ENCODE measurements around the gene GNB1. TPM values are rescaled to one million over a fixed set of nuclear protein-coding genes. Genes with fewer than 3 reads are reported as not detected.
A peak's percentile ranks its signal among the peaks of the same experiment; 100 is the strongest.

GNB1 gene
- total and polyA plus RNA-seq, 9 of the 15 experiments (the other 6 are each of a cell fraction or from before 2014, with no cell fraction given), result 34.3 to 388 (median 114) TPM

- intact Hi-C loops (cut with micrococcal nuclease), result no loop called here
- WGBS (ENCODE audit: insufficient coverage, low coverage, missing lambda C conversion rate), result 91% methylated on average over 5 of the region's 5 CpGs
- CTCF ChIA-PET (ENCODE audit: low intra/inter-chr PET ratio), result no interaction called here
- TF ChIP-seq PHF21A (IDR thresholded peaks at IDR 0.05; ENCODE audit: borderline replicate concordance, low read depth) (no peak), MYNN (IDR thresholded peaks at IDR 0.05) (no peak), MYNN (CRISPR knock-in tag; IDR thresholded peaks at IDR 0.05) (no peak), CTCF (IDR thresholded peaks at IDR 0.05 in 2 of 3, conservative IDR thresholded peaks at IDR 0.05 in 1 of 3; ENCODE audit: insufficient read depth in 2 of 3, low read depth in 1 of 3, low read length in 3 of 3) (peak; percentile 50 to 57 (median 54)), MAZ (CRISPR knock-in tag; conservative IDR thresholded peaks at IDR 0.05 in 1 of 2, IDR thresholded peaks at IDR 0.05 in 1 of 2) (0 out of 4 replicates have a peak, but pooled peaks of 1 of the 2 experiments have one; percentile 18), RBM39 (optimal IDR thresholded peaks at IDR 0.05; ENCODE audit: low read depth, low read length) (no peak), REST (IDR thresholded peaks at IDR 0.05; ENCODE audit: borderline replicate concordance) (peak; percentile 12; the same call in 1 of the 2 replicates), REST (CRISPR knock-in tag; IDR thresholded peaks at IDR 0.05; ENCODE audit: low read depth) (no peak), ZNF740 (CRISPR knock-in tag; IDR thresholded peaks at IDR 0.05) (no peak), ZNF740 (tag; IDR thresholded peaks at IDR 0.05) (no peak), ZNF655 (CRISPR knock-in tag; IDR thresholded peaks at IDR 0.05) (no peak)
Measured at GRCh38 chr1:1796466-1796865, 94.4 kb downstream of the GNB1 start.

More at GRCh38 chr1:1796466-1796865, 94.4 kb downstream of the GNB1 start:
- no peaks in the 10 kb centered on the region for H3K27me3 ChIP-seq (ENCODE audit: control insufficient read depth in 2 of 2, insufficient read depth in 2 of 2, low read length in 2 of 2)
- H3K36me3 ChIP-seq (ENCODE audit: control insufficient read depth, insufficient read depth, low read length), result peaks cover 94% of the 10 kb centered on the region
- DNase-seq (ENCODE audit: extremely low read depth in 1 of 4, low spot score in 3 of 4) (peak in 2 of 4 experiments; percentile 25 to 48), ATAC-seq (peak; percentile 83), FAIRE-seq (no peak)
- in situ Hi-C loops (cut with MboI), result no loop called here
- H4K20me1 ChIP-seq (replicated peaks; ENCODE audit: control insufficient read depth, insufficient read depth, low read length), result no peaks in the 10 kb centered on the region
- peak overlapping the region in 1 of 2 experiments; percentile 28; a peak in 1 of 4 replicates for H3K9ac ChIP-seq (ENCODE audit: insufficient read depth in 1 of 2, low read depth in 2 of 2, low read length in 2 of 2)
- BruUV-seq (replicated peaks), result no TSS peak
- POLR2A ChIA-PET, result no interaction called here
- H3K9me1 ChIP-seq (ENCODE audit: control insufficient read depth, insufficient read depth, low read length), result peaks cover 4% of the 10 kb centered on the region
- peaks cover 5% of the 10 kb centered on the region; the same call in 1 of the 3 replicates for H3K79me2 ChIP-seq (ENCODE audit: control insufficient read depth, insufficient read depth, low read length)
- peaks cover 0 to 3% of the 10 kb centered on the region in 2 experiments; a peak in 1 of 5 replicates for H3K4me1 ChIP-seq (replicated peaks in 1 of 2; ENCODE audit: control insufficient read depth in 2 of 2, insufficient read depth in 2 of 2, low read length in 2 of 2)
- H2AFZ ChIP-seq (ENCODE audit: low read depth, low read length), result no peak overlapping the region
- no peaks in the 10 kb centered on the region for H3K9me3 ChIP-seq (replicated peaks; ENCODE audit: control insufficient read depth, insufficient read depth, low read depth, low read length)
- H3K4me3 ChIP-seq, result no peak overlapping the region
- no peak overlapping the region for H3K27ac ChIP-seq (ENCODE audit: extremely low read depth, low read depth, low read length)
- H3K4me2 ChIP-seq (ENCODE audit: insufficient read depth, low read length), result no peak overlapping the region
